HG03135 (cell line): ENCODE data around the gene TIPARP.
"Not testable (repeated sequence)": the region's sequence is repeated elsewhere in the genome, so short reads cannot be mapped to it uniquely, and the experiment has no call there.

Experiments
- ATAC-seq: cut with Tn5 transposase; IDR thresholded peaks from one replicate; pipeline ENCODE4 v1.9.1; 2021; ENCODE audit warnings: mild to moderate bottlenecking, moderate library complexity; ENCODE audit not compliant: unreplicated experiment

Gene TIPARP

GRCh38 chr3:156646958-156647357 lies 27.4 kb upstream of the TIPARP start:
- ATAC-seq, result no peak

DNA sequence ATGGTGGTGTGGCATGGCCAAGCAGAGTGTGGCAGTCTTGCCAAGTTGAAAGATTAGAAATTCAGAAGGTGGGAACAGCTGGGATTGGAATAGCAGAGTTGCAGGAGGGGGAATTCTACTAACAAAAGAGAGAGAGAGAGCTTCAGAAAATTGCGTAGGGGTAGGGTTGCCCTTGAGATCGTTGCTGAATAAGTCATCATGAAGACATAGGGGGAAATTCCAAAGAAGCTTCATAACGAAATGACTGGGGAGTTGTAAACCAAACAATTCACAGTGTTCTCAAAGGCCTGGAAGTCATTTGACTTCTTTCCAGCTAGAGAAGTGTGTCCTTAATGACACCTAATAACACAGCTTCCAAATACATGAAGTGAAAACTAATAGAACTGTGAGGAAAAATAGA lies 26.3 kb upstream of the TIPARP start:
- no peak for ATAC-seq

- no peak for ATAC-seq
These were observed 24.7 kb upstream of the TIPARP start for GRCh38 chr3:156649681-156650080.

GRCh38 chr3:156652661-156653060 lies 21.7 kb upstream of the TIPARP start:
- ATAC-seq, result not testable (repeated sequence)

GRCh38 chr3:156654834-156655233 lies 19.6 kb upstream of the TIPARP start:
- no peak for ATAC-seq

- no peak for ATAC-seq
These were observed 18.4 kb upstream of the TIPARP start for GRCh38 chr3:156655819-156656550.

GRCh38 chr3:156657440-156657839 lies 16.9 kb upstream of the TIPARP start:
- no peak for ATAC-seq

DNA sequence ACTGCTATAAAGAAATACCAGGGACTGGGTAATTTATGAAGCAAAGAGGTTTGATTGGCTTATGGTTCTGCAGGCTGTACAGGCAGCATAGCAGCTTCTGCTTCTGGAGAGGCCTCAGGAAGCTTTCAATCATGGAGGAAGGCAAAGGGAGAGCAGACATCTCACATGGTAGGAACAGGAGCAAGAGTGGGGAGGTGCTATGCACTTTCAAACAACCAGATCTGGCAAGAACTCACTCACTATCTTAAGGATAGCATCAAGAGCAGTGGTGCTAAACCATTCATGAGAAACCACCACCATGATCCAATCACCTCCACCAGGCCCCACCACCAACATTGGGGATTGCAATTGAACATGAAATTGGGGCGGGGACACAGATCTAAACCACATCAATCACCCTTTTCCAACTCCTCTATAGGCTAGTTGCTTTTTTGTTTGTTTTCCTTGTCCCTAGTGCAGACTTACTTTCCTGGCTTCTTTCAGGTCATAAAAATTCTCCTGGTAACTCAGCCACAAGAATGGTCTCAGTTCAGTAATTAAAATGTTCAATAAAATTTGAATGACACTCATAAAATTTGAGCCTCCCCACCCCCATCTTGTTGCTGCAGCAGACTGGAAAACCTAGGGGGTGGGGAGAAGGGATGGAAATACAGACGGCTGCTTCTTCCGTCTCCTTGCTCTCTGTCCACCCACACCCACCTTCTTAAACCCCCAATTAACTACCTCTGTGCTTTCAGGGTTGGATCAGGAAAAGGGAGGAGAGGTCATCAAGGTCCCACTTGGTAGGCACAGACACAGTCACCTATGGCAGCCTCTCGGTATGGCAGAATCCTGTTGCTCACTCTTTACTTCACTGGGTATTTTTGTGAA lies 16.3 kb upstream of the TIPARP start:
- ATAC-seq, result no peak

DNA sequence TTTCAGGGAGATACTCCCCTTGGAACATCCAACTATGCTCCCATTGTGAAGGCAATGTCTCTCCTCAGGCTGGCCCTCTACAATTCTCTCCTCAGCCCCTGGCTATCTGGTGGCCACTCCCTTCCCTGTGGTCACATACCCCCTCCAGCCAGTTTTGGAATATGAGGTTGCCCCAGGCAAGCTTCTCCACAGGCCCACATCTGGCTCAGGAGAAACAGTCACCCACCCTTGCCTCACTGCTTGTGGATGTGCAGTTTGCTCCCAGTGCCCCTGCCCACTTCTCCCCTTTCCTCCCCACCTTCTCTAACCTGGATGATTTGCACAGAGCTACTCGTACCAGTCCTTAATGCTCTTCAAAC lies 15.7 kb upstream of the TIPARP start:
- no peak for ATAC-seq

DNA sequence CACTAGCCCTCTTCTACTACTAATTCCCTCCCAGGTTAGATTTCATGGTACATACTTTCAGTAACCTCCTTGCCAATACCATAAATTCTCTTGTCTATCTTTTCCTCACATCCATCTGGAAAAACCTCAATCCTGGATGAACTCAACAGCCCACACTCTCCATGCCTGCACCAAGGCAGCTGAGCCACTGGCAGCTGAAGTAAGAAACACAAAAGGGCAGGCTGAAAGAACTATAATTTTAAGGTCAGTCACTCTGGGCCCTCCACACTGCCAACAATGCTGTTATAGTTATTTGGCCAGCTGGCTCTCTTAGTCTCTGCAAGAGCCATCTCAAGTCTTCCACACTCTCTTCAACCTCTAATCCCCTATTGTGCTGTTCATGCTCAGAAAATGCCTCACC lies 15.1 kb upstream of the TIPARP start:
- no peak for ATAC-seq

- ATAC-seq, result no peak
These were observed 13.2 kb upstream of the TIPARP start for GRCh38 chr3:156661155-156661554.

GRCh38 chr3:156664011-156664830 lies 10.2 kb upstream of the TIPARP start:
- peak; percentile 21 for ATAC-seq

GRCh38 chr3:156664831-156665178 lies 9.6 kb upstream of the TIPARP start:
- ATAC-seq, result peak; percentile 73

DNA sequence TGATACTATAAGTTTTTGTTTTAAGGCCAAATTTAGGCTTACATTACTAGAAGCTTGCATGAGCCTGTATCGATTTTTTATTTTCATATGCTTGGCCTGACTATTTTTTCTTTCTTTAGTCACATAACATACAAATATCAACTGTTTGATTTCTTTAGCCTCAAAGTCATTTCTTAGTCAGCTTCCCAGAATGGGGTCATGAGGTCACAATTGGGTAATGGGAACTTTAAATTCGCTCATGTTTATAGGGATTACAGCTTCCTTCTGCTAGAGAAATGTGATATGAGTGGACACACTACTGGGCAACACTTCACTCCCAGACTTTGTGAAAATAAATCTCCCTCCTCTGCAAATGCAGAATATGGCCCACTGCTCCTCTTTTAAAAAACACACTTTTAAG lies 9.1 kb upstream of the TIPARP start:
- no peak for ATAC-seq

DNA sequence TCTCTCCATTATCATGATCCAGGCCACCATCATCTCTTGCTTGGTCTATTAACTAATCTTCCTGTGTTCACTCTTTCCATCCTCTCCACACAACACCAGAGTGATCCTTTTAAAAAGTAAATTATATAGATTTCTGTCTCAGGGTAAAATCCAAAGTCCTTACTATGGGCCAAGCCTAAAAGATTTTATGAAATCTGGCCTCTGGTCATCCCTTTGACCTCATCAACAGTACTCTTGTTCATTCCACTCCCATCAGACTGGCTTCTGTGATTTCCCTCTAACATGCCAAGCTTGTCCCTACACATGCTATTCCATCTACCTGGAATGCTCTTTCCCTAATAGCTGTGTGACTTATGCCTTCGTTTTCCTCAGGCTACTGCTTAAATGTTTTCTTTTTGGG lies 8.3 kb upstream of the TIPARP start:
- no peak for ATAC-seq

DNA sequence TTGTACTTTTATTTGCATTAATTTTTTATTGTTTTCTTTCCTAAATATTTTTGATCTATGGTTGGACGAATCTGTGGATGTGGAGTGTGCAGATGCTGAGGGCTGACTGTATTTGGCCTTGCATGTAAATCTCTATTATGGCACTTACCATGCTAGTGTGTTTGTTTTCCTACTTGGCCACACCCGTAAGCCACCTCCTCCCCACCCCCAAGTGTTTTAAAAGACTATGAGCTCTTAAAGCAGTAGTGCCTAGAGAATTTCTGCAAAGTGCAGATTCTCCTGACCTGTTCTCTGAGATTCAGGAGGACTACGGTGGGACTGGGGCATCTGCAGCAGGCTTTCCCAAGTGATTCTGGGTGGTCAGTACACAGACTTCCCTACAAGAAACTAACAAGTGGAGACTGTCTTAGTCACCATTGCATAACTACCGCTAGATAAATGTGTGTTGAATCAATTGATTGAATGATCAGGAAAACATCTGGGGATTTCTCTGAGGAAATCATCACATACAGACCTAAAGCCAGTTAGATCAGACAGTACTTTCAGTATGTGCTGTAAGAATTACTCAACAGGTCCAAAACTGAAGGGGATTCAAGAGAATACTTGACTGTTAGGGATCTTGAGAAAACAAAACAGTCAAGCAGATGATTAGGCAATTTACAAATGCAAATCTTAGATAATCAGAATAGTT lies 6.2 kb upstream of the TIPARP start:
- ATAC-seq, result no peak

GRCh38 chr3:156670077-156670476 lies 4.3 kb upstream of the TIPARP start:
- ATAC-seq, result no peak

GRCh38 chr3:156670652-156671051 lies 3.7 kb upstream of the TIPARP start:
- ATAC-seq, result no peak

DNA sequence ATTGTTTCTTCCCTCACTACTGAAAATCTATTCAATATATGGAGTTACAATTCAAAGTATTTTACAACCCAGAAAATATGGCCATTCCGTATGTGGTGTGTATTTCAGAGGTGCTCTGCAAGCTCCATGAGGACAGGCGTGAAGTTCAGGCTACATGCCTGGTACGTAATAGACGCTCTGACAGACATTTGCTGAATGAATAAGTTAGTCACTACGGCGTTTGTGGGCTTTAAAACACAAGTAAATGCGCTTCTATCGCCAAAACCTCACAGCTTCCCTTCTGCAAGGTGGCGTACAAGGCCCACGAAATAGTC lies 701 bp upstream of the TIPARP start:
- no peak for ATAC-seq

GRCh38 chr3:156674911-156675829 lies 780 bp downstream of the TIPARP start:
- no peak for ATAC-seq
